SIG-M5 (cell line): Measurements from ENCODE around the gene ARHGAP25.

Experiments used
- DNase-seq: peaks from one replicate; lab custom pipeline; 2025; lab: John Stamatoyannopoulos, UW

The ARHGAP25 gene, protein sequence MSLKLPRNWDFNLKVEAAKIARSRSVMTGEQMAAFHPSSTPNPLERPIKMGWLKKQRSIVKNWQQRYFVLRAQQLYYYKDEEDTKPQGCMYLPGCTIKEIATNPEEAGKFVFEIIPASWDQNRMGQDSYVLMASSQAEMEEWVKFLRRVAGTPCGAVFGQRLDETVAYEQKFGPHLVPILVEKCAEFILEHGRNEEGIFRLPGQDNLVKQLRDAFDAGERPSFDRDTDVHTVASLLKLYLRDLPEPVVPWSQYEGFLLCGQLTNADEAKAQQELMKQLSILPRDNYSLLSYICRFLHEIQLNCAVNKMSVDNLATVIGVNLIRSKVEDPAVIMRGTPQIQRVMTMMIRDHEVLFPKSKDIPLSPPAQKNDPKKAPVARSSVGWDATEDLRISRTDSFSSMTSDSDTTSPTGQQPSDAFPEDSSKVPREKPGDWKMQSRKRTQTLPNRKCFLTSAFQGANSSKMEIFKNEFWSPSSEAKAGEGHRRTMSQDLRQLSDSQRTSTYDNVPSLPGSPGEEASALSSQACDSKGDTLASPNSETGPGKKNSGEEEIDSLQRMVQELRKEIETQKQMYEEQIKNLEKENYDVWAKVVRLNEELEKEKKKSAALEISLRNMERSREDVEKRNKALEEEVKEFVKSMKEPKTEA

DNA sequence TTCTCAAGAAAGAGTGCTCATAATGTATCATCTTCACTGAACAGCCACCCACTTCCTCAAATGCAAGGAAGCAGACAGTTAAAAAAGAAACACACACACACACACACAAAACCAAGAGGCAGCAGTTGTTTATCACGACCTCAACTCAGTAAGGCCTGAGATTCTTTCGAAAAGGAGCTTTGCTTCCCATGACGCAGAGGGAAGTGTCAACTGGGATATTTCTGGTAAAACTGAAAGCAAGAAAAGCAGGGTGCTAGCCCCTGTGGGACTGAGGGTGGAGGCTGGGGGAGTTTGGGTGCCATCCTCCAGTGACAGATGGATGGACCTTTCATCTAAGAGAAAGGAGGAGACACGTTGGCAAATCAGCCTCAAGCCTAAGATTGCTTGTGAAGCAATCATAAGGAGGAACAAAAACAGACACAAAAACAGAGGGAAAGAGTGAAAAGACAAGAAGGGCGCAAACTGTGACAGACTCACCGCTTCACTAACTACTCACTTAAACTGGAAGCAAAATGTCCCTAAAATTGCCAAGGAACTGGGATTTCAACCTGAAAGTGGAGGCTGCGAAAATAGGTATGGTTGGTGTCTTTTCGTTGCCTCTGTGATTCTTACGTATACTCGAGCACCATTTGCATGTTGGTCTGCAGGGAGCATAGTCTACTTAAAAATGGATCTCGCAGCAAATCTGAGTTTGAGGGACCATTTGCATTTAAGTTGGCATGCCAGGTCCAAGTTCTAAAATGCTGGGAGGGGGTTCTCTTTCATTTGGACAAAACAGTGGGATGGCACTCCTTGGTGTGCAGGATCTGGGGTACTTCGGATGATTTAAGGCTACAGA is at the start of gene ARHGAP25:
ARHGAP25 (plus strand) TSS at position 124 of the 838 bp plus-strand sequence; CDS start at position 513, 389 bp downstream.
- peak; percentile 95 for DNase-seq

DNA sequence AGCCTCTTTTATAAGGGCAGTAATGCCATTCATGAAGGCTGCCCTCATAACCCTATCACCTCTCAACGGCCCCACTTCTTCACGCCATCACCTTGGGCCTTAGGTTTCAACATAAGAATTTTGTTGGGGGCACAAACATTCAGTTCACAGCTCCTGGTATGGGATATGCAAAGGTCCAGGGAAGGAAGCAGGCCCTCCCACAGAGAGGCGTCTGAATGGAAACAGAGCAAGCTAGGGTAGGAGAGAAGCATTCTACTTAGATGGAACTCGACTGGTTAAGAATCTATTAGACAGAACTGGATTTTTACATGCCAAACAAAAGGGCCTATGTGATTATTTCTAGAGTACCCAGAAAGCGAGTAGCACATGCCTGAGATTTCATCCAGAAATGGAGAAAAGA is 48.4 kb upstream of the ARHGAP25 start:
- no peak for DNase-seq

DNA sequence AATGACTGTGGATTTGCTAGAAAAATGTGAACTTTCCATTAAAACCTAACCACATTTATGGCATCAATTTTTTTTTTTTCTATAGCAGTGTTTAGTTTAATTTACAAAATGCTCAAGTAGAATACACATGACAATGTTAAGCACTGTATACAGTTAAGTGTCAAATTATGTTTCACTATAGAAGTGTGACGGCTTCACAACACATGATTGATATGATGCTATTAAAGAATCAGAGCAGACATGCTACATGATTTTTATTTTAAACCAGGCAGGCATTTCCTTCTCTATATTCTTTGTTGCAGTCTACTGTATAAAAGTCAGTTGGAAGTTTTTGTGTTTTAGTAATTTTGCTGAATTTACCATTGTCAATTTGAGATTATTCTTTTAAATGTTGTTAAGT is 47.6 kb upstream of the ARHGAP25 start:
- no peak for DNase-seq

DNA sequence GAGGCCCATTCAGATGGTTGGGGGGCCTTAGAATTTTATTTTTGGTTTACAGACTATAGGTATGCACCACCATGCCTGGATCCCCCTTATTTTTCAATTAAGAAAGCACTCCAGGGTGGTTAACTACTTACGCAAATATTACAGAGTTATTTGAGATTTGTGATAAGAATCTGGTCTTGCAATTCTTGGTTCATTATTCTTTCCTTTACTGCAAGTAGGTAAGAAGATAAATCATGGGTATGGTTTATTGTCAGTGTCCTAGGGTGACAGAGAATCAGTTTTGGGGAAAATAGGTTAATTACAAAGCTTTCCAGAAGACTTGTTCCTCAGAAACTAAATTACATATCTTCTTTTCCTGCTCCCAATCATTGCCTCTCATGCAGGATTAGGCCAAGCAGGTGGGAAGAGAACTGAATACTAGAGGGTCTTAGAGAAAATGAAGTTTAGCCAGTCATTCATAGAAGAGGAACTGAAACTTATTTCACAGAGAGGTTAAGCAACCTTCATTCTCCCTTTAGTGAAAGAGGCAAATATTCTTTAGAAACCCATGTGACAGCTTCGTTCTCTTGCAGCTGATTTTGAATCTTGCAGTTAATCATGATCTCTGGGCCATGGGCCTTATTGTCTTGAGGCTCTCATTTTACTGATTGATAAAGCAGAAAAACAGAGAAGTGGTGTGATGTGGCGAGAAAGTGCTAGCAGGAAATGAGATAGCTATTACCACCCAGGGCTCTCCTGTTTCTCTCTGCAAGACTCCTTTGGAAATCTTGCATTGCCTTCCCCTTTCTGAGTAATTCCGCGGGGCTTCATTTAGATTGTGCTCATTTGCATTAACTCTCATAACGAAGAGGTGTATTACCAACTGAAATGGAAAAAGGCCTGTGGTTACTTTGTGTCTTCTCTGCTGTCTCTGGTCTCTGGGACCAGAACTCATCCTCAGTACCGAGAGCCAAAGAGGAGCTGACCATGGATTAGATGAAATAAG is 44.8 kb upstream of the ARHGAP25 start:
- DNase-seq = peak; percentile 93

DNA sequence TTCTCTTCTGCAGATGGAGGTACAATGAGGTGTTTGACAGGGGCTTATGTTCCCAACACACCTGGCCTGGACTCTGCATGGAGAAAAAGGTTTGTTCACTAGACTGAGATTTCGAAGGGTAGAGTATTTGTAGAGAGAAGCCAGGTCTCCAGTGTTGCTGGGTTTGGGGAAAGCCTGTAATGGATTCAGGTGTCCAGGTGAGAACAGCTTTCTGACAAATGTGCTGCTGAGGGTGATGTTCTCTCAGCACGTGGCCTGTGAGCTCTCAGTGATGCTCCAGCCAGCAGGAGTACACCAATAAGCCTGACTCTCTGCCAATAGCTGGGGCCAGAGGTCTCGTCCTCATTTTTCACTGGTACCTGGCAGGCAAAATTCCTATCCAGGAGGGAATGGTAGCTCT is 43.8 kb upstream of the ARHGAP25 start:
- no peak for DNase-seq

DNA sequence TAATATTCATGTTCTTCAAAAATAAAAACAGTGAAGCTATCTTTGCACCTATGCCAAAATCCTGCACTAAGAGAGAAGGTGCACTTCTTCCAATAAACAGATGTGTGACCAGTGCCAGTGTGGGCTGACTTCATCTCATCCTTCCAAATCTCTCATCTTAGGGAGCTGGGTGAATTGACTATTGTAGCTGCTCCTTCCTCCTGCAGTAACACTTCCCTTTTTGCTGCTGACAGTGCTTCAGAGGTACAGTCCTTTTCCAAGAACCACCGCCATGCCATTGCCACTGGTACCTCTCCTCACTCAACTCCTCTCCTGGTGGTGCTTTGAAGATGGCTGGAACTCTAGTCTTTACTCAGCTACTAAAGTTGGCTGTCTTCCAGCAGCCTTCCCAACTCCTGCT is 42.1 kb upstream of the ARHGAP25 start:
- DNase-seq = no peak

DNA sequence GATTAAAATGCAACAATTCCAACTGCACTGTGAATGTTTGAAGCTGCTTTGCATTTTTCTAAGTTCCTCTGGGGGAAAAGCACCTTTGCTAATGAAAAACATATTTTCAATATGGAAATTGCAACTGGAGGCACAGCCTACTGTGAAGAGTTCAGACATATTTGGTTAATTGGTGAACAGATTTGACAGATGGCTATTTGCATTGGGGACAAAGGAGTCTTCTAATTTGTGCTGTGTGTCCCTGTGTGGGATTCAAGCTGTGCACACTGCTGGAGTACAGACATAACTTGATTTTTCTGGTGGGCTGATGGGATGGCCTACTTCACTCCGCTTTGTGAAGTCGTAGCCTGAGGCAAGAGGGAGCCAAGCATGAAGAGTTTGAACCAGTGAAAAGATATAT is 40.7 kb upstream of the ARHGAP25 start:
- no peak for DNase-seq

DNA sequence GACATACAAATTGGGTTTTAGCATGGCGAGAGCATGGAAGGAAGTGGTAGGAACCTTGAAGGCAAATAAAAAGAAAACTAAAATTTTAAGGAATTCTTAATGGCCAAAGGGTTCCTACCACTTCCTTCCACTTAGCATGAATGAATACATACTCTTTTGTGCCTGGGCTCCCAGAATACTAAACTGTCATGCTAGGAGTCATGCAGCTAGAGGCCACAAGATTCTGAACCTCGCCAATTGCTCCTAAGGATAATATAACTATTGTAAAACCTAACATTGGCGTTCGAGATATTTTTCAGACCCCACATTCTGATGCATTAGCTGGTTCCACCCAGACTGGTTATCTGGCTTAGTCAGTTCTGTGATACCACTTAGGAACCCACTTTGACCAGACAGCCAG is 38.6 kb upstream of the ARHGAP25 start:
- DNase-seq = no peak

DNA sequence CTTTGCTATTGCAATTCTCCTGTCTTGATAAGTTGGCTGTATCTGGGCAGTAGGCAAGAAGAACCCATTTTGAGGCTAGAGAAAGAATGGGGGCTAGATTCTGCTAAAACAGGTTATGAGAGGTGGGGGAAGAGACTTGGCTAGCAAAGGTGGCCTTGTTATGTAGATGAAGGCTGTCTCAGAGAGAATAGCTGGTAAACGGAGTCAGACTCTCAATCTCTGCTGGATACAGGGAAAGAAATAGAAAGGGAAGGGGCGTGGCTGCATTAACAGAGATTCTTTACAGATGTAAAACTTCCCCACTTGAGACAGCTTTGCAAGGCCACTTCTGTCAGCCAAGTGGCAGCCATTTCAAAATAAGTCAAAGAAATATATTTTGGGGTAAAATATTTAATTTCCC is 38.1 kb upstream of the ARHGAP25 start:
- no peak for DNase-seq

DNA sequence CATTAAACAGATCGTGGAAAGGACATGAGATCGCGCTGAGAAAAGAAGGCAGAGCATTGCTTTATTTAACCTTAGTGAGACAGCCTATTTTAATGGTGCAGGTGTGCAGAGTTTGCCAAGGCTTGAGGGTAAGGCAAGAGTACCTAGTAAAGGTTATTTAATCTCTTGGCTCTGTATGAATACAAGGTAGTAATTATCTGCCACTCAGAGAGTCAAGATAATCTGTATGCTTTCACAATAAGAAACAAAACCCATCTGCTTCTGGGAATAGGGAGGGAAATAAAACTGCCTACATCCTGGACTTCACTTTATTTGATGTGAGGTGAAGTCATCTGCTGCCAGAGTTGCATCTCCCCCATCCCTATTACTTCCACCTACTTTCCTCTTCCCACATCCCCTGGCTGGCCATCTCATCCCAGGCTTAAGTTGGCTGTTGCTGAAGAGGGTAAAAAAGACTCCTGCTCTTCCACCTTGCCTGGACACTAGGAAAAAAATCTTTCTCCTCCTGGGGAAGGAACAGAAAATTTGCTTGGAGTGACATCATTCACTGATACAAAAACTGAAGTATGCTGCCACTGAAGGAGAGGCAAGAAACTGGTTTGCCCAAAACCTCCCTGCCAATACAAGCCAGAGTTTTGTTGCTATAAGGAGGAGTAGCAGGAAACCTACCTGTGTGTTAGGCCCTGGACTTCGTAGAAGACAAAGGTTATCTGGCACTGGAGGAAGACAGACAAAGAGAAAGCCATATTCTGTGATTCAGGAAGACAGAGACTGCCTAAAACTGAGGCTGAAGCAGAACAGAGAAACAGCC is 35.8 kb upstream of the ARHGAP25 start:
- no peak for DNase-seq

DNA sequence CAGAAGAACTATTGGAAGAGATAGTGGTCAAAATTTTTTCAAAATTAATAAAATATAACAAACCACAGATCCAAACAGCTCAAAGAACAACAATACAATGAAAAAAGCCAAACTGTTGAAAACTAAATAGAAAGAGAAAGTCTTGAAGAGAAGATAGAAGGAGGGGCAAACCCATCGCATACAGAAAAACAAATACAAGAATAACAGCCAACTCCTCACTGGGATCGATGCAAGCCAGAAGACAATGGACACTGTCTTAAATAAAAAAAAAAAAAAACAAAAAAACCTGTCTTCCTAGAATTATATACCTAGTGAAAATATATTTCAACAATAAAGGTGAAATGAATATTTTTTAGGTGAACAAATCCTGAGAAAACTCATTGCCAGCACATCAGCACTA is 34.1 kb upstream of the ARHGAP25 start:
- no peak for DNase-seq

DNA sequence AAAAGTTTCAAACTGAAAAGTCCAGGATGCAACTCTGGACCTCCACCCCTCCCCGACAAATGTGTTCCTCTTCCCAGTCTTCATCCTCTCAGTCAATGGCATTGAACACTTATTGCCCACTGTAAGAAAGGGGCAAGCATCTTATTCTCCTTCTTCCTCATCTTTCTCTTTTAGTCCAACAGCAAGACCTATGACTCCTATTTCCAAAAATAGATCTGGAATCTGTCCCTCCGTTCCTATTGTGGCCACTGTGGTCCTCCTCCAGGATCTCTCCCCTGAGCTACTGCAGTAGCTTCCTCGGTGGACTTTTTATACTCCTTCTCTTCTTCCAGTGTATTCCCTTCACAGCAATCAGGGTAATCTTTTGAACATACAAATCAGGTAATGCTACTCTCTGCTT is 28.0 kb upstream of the ARHGAP25 start:
- no peak for DNase-seq

DNA sequence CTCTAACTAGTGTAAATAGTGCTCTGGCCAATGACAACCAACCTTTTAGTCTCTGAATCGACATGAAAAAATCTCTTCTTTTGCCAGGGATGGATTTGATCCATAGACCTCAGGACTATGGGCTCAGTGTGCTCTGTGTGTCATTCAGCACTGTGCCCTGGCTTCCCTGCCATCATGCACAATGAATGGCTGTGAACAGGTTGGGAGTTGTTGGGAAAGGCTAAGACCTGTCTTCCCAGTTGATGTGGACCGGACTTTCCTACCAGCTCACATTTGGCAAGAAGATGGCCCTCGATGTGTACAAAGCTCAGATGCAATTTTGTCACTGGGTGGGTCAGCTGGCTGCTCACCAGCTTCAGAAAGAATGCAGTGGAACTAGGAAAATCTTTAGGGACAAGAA is 26.0 kb upstream of the ARHGAP25 start:
- no peak for DNase-seq

DNA sequence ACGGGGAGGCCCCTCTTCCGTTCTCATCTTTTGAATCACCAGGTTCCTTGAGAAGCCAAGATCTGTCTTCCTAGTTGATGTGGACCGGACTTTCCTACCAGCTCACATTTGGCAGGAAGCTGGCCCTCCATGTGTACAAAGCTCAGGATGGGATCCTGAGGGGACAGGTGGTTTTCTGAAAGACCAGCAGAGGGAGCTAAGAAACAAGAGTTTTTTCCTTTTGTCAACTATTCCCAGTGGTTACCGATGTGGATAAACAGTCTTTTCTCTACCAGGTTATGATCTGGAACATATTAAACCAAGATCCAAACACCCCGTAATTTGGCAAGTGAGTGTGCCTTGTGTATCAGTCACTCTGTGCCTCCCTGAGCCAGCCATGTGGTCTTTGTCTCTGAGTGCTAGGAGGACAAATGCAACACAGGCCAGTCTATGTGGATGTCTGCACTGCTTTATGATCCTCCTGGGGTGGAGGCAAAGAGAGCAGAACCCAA is 25.1 kb upstream of the ARHGAP25 start:
- DNase-seq = no peak

DNA sequence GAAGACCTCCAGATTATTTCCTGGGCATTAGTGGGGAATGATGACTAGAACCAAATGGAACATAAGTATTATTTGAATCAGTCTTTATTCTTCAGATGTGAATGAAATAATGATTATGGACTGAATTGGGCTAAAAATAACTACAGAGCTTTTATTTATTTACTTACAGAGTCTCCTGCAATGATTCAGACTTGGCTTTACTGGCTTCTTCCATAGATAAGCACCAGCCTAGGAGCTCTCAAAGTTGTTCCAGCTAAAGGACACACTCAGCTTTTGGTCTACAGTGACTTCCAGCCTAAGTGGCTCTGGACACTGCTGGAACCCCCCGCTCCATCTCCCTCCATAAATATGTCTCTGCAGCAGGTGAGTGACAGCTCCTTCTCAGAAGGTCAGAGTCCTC is 24.3 kb upstream of the ARHGAP25 start:
- DNase-seq = no peak

DNA sequence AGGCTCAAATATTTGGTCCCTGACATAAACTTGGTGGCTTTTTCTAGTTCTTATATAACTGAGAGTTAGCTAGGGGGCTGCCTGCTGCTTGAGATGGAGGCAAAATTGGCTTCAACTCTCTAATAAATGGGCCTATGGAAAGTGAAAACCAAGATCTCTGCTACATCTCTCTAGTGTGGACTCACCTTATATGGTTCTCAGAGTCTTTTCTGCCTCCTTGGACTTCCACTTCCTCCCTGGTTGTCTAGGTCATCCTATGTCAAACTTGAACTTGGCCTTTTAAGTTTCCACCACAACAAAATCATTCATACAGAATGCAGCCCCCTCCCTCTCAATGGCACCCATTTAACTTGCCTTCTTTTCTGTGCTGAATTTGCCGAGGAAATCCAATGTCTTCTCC is 23.9 kb upstream of the ARHGAP25 start:
- no peak for DNase-seq

DNA sequence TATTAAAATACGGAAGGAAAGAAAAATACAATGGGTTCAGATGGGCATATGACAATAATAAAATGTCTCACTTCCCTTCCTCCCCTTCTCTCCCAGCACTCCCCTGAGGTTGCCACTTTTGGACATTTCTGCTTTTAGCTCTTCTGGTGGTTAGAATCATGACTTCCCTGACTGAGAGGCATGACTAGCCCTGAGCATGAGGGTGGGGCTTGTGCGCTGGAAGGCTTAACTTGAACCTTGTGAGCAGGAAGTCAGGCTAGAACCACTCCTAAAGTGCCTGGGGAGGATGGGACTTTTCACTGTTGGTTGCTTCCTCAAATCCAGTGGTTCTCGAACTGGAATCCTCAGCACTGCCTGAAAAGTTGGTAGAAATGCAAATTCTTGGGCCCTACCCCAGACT is 19.7 kb upstream of the ARHGAP25 start:
- peak; percentile 89 for DNase-seq

DNA sequence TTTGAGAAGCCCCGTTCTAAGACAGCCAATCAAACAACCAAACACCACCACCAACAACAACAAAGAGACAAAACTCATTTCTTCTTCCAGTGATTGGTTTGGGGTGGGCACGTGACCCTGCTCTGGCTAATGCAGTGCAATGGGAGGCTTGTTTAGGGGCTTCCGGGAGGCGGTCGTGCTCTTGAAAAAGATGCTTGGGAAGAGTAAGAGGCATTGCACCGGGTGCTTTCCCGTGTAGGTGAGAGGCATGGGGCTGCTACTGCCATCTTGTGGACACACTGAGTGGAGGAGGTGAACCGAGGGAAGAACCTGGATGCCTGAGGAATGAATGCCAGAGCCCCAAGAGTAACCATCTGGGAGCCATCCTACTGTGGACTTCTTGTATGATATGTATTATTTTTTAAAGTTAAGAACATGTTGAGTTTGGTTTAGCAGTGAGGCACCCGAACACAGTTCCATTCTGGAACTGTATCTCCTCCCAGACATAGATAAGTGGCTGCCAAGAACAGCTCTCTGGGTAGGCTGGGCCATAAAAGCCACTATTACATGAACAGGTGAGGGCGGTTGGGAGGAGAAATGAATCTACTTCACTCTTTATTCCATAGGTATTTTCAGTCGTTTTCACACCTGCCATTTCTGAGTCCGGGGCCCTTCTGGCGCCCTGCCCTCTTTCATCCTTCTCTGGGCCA is 19.1 kb upstream of the ARHGAP25 start:
- DNase-seq = no peak

DNA sequence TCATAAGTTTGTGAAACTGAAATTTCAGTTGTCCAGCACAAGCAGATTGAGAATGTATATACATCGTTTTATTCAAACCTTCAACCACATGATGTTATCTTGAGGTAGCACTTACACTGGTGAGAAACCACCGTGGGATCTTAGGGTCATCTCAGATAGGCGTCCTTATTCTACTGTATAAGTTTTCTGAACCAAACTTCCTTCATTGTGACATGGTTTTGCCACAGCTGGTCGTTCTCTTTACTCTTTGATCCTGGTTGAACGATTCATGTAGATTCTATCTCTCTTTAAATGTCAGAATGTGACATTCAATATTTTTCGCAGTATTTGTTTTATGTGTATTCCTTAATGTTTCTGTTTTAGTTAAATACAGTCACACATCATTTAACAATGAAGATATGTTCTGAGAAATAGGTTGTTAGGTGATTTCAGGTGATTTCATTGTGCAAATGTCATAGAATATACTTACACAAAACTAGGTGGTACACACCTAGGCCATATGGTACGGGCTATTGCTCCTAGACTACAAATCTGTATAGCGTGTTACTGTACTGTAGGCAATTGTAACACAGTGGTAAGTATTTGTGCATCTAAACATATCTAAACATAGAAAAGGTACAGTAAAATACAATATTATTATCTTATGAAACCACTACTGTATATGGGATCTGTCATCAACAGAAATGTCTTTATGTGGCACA is 17.9 kb upstream of the ARHGAP25 start:
- no peak for DNase-seq
